Measurements from ENCODE around the gene MAP2K7. TPM values are rescaled to one million over a fixed set of nuclear protein-coding genes. Genes with fewer than 3 reads are reported as not detected.

Gene MAP2K7
- total RNA-seq, 1 experiment from 2014 or later = 59.1 TPM

- BruUV-seq (replicated peaks) = no TSS peak
- H3K27me3 ChIP-seq (ENCODE audit: insufficient read depth, low read length) = no peaks in the 10 kb centered on the region
- no peak overlapping the region for H2AFZ ChIP-seq (ENCODE audit: low read depth, low read length, poor library complexity, severe bottlenecking)
- H3K36me3 ChIP-seq (ENCODE audit: control insufficient read depth in 1 of 2, insufficient read depth in 2 of 2, low read length in 2 of 2) = peaks cover 5 to 6% of the 10 kb centered on the region in 2 experiments; a peak in 3 of 4 replicates
- H3K27ac ChIP-seq (ENCODE audit: low read depth, low read length) = no peak overlapping the region; the same call in 1 of the 2 replicates
- no peaks in the 10 kb centered on the region for H3K9me2 ChIP-seq (ENCODE audit: insufficient read depth)
- TF ChIP-seq, protein P1, sequence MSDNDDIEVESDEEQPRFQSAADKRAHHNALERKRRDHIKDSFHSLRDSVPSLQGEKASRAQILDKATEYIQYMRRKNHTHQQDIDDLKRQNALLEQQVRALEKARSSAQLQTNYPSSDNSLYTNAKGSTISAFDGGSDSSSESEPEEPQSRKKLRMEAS (IDR thresholded peaks at IDR 0.05) = no peak
- TF ChIP-seq CEBPB (IDR thresholded peaks at IDR 0.05; ENCODE audit: low read depth) = no peak
- no peak for TF ChIP-seq FOSL1 (IDR thresholded peaks at IDR 0.05; ENCODE audit: low read depth)
- no peak for TF ChIP-seq ZFX (IDR thresholded peaks at IDR 0.05)
- TF ChIP-seq YY1 (IDR thresholded peaks at IDR 0.05; ENCODE audit: extremely low read depth, insufficient replicate concordance, low read depth, low read length) = no peak
- TF ChIP-seq, protein P2, sequence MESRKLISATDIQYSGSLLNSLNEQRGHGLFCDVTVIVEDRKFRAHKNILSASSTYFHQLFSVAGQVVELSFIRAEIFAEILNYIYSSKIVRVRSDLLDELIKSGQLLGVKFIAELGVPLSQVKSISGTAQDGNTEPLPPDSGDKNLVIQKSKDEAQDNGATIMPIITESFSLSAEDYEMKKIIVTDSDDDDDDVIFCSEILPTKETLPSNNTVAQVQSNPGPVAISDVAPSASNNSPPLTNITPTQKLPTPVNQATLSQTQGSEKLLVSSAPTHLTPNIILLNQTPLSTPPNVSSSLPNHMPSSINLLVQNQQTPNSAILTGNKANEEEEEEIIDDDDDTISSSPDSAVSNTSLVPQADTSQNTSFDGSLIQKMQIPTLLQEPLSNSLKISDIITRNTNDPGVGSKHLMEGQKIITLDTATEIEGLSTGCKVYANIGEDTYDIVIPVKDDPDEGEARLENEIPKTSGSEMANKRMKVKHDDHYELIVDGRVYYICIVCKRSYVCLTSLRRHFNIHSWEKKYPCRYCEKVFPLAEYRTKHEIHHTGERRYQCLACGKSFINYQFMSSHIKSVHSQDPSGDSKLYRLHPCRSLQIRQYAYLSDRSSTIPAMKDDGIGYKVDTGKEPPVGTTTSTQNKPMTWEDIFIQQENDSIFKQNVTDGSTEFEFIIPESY (IDR thresholded peaks at IDR 0.05; ENCODE audit: extremely low read depth, insufficient replicate concordance, low read length) = no peak
- TF ChIP-seq SP1 (IDR thresholded peaks at IDR 0.05; ENCODE audit: low read depth) = no peak
- no peak for TF ChIP-seq CBX3 (IDR thresholded peaks at IDR 0.05; ENCODE audit: low read depth)
- no peak for TF ChIP-seq ZNF274 (IDR thresholded peaks at IDR 0.05; ENCODE audit: low read depth, low read length)
- TF ChIP-seq SIN3A (IDR thresholded peaks at IDR 0.05; ENCODE audit: low read depth) = no peak
- no peak for TF ChIP-seq JUND (IDR thresholded peaks at IDR 0.05)
- TF ChIP-seq, protein P3, sequence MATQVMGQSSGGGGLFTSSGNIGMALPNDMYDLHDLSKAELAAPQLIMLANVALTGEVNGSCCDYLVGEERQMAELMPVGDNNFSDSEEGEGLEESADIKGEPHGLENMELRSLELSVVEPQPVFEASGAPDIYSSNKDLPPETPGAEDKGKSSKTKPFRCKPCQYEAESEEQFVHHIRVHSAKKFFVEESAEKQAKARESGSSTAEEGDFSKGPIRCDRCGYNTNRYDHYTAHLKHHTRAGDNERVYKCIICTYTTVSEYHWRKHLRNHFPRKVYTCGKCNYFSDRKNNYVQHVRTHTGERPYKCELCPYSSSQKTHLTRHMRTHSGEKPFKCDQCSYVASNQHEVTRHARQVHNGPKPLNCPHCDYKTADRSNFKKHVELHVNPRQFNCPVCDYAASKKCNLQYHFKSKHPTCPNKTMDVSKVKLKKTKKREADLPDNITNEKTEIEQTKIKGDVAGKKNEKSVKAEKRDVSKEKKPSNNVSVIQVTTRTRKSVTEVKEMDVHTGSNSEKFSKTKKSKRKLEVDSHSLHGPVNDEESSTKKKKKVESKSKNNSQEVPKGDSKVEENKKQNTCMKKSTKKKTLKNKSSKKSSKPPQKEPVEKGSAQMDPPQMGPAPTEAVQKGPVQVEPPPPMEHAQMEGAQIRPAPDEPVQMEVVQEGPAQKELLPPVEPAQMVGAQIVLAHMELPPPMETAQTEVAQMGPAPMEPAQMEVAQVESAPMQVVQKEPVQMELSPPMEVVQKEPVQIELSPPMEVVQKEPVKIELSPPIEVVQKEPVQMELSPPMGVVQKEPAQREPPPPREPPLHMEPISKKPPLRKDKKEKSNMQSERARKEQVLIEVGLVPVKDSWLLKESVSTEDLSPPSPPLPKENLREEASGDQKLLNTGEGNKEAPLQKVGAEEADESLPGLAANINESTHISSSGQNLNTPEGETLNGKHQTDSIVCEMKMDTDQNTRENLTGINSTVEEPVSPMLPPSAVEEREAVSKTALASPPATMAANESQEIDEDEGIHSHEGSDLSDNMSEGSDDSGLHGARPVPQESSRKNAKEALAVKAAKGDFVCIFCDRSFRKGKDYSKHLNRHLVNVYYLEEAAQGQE (IDR thresholded peaks at IDR 0.05; ENCODE audit: low read depth) = no peak
- TF ChIP-seq SRF (IDR thresholded peaks at IDR 0.05; ENCODE audit: low read depth) = no peak
- TF ChIP-seq EZH2 (IDR thresholded peaks at IDR 0.05) = no peak
- no peak for TF ChIP-seq TCF7L2 (IDR thresholded peaks at IDR 0.05; ENCODE audit: borderline replicate concordance, extremely low read depth, insufficient read depth, insufficient read length)
- TF ChIP-seq ELF1 (IDR thresholded peaks at IDR 0.05; ENCODE audit: borderline replicate concordance, low read depth) = no peak
- TF ChIP-seq, protein P4, sequence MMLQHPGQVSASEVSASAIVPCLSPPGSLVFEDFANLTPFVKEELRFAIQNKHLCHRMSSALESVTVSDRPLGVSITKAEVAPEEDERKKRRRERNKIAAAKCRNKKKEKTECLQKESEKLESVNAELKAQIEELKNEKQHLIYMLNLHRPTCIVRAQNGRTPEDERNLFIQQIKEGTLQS (IDR thresholded peaks at IDR 0.05) = no peak
- TF ChIP-seq EGR1 (IDR thresholded peaks at IDR 0.05; ENCODE audit: low read depth) = no peak
- no peak for TF ChIP-seq EZH2phosphoT487 (IDR thresholded peaks at IDR 0.05; ENCODE audit: borderline replicate concordance)
- TF ChIP-seq RAD21 (IDR thresholded peaks at IDR 0.05; ENCODE audit: low read depth) = no peak
- DNase-seq (ENCODE audit: low read depth, low spot score) (no peak), ATAC-seq (no peak)
- H3K4me1 ChIP-seq (ENCODE audit: control insufficient read depth in 1 of 2, insufficient read depth in 2 of 2, low read length in 2 of 2) = peaks cover 3 to 15% of the 10 kb centered on the region in 2 experiments; a peak in 2 of 4 replicates
- intact Hi-C loops (cut with micrococcal nuclease) = no loop called here
- CTCF ChIA-PET = no interaction called here
- no peak overlapping the region for H3K4me2 ChIP-seq (ENCODE audit: low read length)
- POLR2A ChIA-PET = no interaction called here
- H3K79me2 ChIP-seq (ENCODE audit: insufficient read depth, low read length) = peaks cover 55% of the 10 kb centered on the region
- RAD21 ChIA-PET (ENCODE audit: low non-redundant PET in 1 of 2, low total read pairs in 2 of 2, uncharacterized antibody in 2 of 2, unreplicated experiment in 2 of 2) = no interaction called here
- no peak overlapping the region for H3K9ac ChIP-seq (ENCODE audit: low read length)
- no peaks in the 10 kb centered on the region for H3K9me3 ChIP-seq (ENCODE audit: control insufficient read depth in 1 of 2, insufficient read depth in 1 of 2, low read depth in 1 of 2, low read length in 2 of 2)
- no peaks in the 10 kb centered on the region for H4K20me1 ChIP-seq (ENCODE audit: insufficient read depth)
- no peak overlapping the region for H3K4me3 ChIP-seq (replicated peaks in 1 of 2; ENCODE audit: low read depth in 1 of 2, low read length in 2 of 2)
Measured at GRCh38 chr19:7908078-7908699, 4.5 kb downstream of the MAP2K7 start.

Data from HCT116 (cell line).